ENCODE results near the gene ANGPTL2.

ANGPTL2 gene

DNA sequence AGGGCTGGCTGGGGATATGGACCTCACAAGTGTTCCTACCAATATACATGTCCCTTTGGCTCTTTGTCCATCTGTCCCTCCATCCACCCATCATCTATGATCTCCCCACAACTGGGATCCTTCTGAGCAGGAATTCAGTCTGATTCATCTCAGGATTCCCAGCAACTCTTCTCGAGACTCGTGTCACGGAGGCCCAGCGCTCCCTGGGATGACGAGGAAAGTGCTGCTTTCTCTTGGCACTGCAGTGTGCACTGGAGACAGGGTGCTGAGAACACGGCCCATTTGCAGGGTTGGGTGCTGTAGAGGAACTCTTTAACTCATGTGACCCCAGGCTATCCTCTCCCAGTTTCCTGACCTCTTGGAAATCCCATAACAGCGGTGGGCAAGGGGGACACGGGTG lies 72.9 kb downstream of the ANGPTL2 start:
- Histone ChIP-seq H3K9me3 (ENCODE audit: insufficient read depth, low read depth, low read length) (no peaks in the 10 kb centered on the region), H3K4me3 (ENCODE audit: low read depth, low read length) (no peak overlapping the region), H3K23ac (ENCODE audit: low read length) (no peak overlapping the region), H3K9ac (ENCODE audit: low read length) (no peak overlapping the region), H3K4ac (ENCODE audit: low read depth, low read length) (no peak overlapping the region), H4K12ac (ENCODE audit: low read depth, low read length) (no peak overlapping the region), H2BK5ac (ENCODE audit: low read depth, low read length, poor library complexity) (no peak overlapping the region), H2BK12ac (ENCODE audit: low read length) (no peak overlapping the region), H3K27me3 (ENCODE audit: insufficient read depth, low read length) (no peaks in the 10 kb centered on the region), H3K36me3 (ENCODE audit: control insufficient read depth in 1 of 2, insufficient read depth in 2 of 2, low read length in 2 of 2) (peaks cover 0 to 1% of the 10 kb centered on the region in 2 experiments), H3K4me1 (ENCODE audit: control insufficient read depth in 1 of 2, insufficient read depth in 2 of 2, low read length in 2 of 2) (no peaks in the 10 kb centered on the region), H3K4me2 (ENCODE audit: low read length) (no peak overlapping the region), H3K79me2 (ENCODE audit: control insufficient read depth, insufficient read depth, low read length, poor library complexity) (no peaks in the 10 kb centered on the region), H3K14ac (ENCODE audit: low read length) (no peak overlapping the region), H4K8ac (ENCODE audit: low read depth, low read length) (no peak overlapping the region), H2BK120ac (ENCODE audit: insufficient read depth, low read length, poor library complexity) (no peak overlapping the region), H2AFZ (ENCODE audit: insufficient read depth, low read length, poor library complexity) (no peak overlapping the region), H4K91ac (ENCODE audit: low read depth, low read length) (no peak overlapping the region), H3K27ac (ENCODE audit: low read depth, low read length) (no peak overlapping the region), H2AK5ac (ENCODE audit: low read length) (no peak overlapping the region), H3K79me1 (ENCODE audit: low read length) (no peaks in the 10 kb centered on the region), H3K18ac (ENCODE audit: low read length) (no peak overlapping the region)
- no CpG with 5 or more reads among the region's 8 CpGs for WGBS (ENCODE audit: extremely low coverage, insufficient coverage, insufficient read length)
- no peak for DNase-seq

DNA sequence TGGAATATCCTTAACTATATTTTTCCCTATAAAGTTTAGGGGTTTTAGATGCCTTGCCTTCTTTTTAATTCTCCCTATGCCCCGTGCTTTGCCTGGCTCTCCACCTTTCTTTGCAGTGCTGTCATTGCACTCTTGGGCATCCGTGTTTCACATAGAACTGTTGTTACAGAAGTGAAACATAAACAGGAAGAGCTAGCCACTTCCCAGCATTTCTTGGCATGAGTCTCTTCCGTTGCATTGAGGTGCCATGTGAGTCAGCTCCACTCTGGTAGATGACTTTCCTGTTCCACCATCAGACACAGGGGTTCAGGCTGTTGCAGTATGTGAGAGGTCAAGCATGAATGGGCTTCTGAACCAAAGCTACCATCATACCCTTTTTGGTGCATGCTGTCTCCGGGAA lies 73.4 kb downstream of the ANGPTL2 start:
- peak in 1 of 2 donors; percentile 24 for DNase-seq
- H2BK5ac ChIP-seq (ENCODE audit: low read depth, low read length, poor library complexity) = no peak overlapping the region
- no peak overlapping the region for H3K4me3 ChIP-seq (ENCODE audit: low read depth, low read length)
- no CpG with 5 or more reads among the region's 4 CpGs for WGBS (ENCODE audit: extremely low coverage, insufficient coverage, insufficient read length)
- no peaks in the 10 kb centered on the region for H3K79me2 ChIP-seq (ENCODE audit: control insufficient read depth, insufficient read depth, low read length, poor library complexity)
- H3K27ac ChIP-seq (ENCODE audit: low read depth, low read length) = no peak overlapping the region
- peaks cover 0 to 1% of the 10 kb centered on the region in 2 experiments for H3K36me3 ChIP-seq (ENCODE audit: control insufficient read depth in 1 of 2, insufficient read depth in 2 of 2, low read length in 2 of 2)
- no peaks in the 10 kb centered on the region for H3K27me3 ChIP-seq (ENCODE audit: insufficient read depth, low read length)
- no peak overlapping the region for H3K18ac ChIP-seq (ENCODE audit: low read length)
- no peaks in the 10 kb centered on the region for H3K4me1 ChIP-seq (ENCODE audit: control insufficient read depth in 1 of 2, insufficient read depth in 2 of 2, low read length in 2 of 2)
- no peak overlapping the region for H3K23ac ChIP-seq (ENCODE audit: low read length)
- H3K9me3 ChIP-seq (ENCODE audit: insufficient read depth, low read depth, low read length) = no peaks in the 10 kb centered on the region
- H3K4ac ChIP-seq (ENCODE audit: low read depth, low read length) = no peak overlapping the region
- H2BK12ac ChIP-seq (ENCODE audit: low read length) = no peak overlapping the region
- H3K9ac ChIP-seq (ENCODE audit: low read length) = no peak overlapping the region
- no peak overlapping the region for H2AFZ ChIP-seq (ENCODE audit: insufficient read depth, low read length, poor library complexity)
- H4K91ac ChIP-seq (ENCODE audit: low read depth, low read length) = no peak overlapping the region
- H4K12ac ChIP-seq (ENCODE audit: low read depth, low read length) = no peak overlapping the region
- no peak overlapping the region for H3K4me2 ChIP-seq (ENCODE audit: low read length)
- H2AK5ac ChIP-seq (ENCODE audit: low read length) = no peak overlapping the region
- H2BK120ac ChIP-seq (ENCODE audit: insufficient read depth, low read length, poor library complexity) = no peak overlapping the region
- no peaks in the 10 kb centered on the region for H3K79me1 ChIP-seq (ENCODE audit: low read length)
- no peak overlapping the region for H4K8ac ChIP-seq (ENCODE audit: low read depth, low read length)
- H3K14ac ChIP-seq (ENCODE audit: low read length) = no peak overlapping the region

DNA sequence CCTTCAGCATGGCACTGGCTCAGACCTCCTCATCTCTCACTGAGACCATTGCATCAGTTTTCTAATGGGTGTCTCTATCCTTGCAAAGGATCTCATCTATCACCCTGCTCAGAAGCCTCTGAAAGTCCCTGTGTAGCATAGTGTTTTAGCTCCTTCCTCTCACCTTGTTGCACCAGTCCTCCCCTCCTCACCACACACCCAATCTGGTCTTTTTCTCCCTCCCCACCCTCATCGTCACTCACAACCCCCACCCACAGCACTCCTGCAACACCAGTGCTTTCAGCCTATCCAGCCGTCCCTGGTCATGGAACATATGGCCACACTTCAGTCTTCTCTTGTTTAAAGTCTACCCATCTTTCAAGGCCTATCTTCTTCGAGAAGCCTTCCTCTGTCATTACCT lies 74.5 kb downstream of the ANGPTL2 start:
- WGBS (ENCODE audit: extremely low coverage, insufficient coverage, insufficient read length) = 100% methylated on average over 1 of the region's 3 CpGs
- no peak overlapping the region for H2AFZ ChIP-seq (ENCODE audit: insufficient read depth, low read length, poor library complexity)
- H4K12ac ChIP-seq (ENCODE audit: low read depth, low read length) = no peak overlapping the region
- no peak overlapping the region for H3K4me3 ChIP-seq (ENCODE audit: low read depth, low read length)
- H3K9ac ChIP-seq (ENCODE audit: low read length) = no peak overlapping the region
- H2BK12ac ChIP-seq (ENCODE audit: low read length) = no peak overlapping the region
- H3K23ac ChIP-seq (ENCODE audit: low read length) = no peak overlapping the region
- no peak overlapping the region for H2BK5ac ChIP-seq (ENCODE audit: low read depth, low read length, poor library complexity)
- no peak overlapping the region for H2AK5ac ChIP-seq (ENCODE audit: low read length)
- H4K91ac ChIP-seq (ENCODE audit: low read depth, low read length) = no peak overlapping the region
- H3K14ac ChIP-seq (ENCODE audit: low read length) = no peak overlapping the region
- H3K4ac ChIP-seq (ENCODE audit: low read depth, low read length) = no peak overlapping the region
- no peak overlapping the region for H3K18ac ChIP-seq (ENCODE audit: low read length)
- H3K36me3 ChIP-seq (ENCODE audit: control insufficient read depth in 1 of 2, insufficient read depth in 2 of 2, low read length in 2 of 2) = peaks cover 0 to 1% of the 10 kb centered on the region in 2 experiments
- no peaks in the 10 kb centered on the region for H3K79me2 ChIP-seq (ENCODE audit: control insufficient read depth, insufficient read depth, low read length, poor library complexity)
- no peaks in the 10 kb centered on the region for H3K27me3 ChIP-seq (ENCODE audit: insufficient read depth, low read length)
- no peak overlapping the region for H4K8ac ChIP-seq (ENCODE audit: low read depth, low read length)
- no peaks in the 10 kb centered on the region for H3K9me3 ChIP-seq (ENCODE audit: insufficient read depth, low read depth, low read length)
- no peak overlapping the region for H3K4me2 ChIP-seq (ENCODE audit: low read length)
- H3K4me1 ChIP-seq (ENCODE audit: control insufficient read depth in 1 of 2, insufficient read depth in 2 of 2, low read length in 2 of 2) = no peaks in the 10 kb centered on the region
- H3K79me1 ChIP-seq (ENCODE audit: low read length) = no peaks in the 10 kb centered on the region
- H3K27ac ChIP-seq (ENCODE audit: low read depth, low read length) = no peak overlapping the region
- no peak for DNase-seq
- H2BK120ac ChIP-seq (ENCODE audit: insufficient read depth, low read length, poor library complexity) = no peak overlapping the region

DNA sequence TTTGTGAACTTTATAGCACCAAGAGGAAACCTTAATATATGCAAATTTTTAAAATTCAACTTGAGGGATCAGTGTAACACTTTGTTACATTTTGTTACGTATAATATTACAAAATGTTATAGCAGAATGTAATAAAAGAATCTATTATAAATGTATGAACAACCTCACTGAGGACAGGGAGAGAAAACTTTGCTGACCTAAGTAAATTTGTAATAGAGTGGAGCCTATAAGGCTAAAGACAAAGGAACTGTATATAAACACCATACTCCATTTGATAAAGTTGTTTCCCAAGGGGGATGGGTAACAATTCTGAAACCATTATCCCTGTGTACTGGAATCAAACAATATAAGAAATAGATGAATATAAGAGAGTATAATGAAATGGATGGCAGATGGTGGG lies 77.3 kb downstream of the ANGPTL2 start:
- no peak overlapping the region for H2AK5ac ChIP-seq (ENCODE audit: low read length)
- H3K18ac ChIP-seq (ENCODE audit: low read length) = no peak overlapping the region
- no peak overlapping the region for H3K23ac ChIP-seq (ENCODE audit: low read length)
- H3K27me3 ChIP-seq (ENCODE audit: insufficient read depth, low read length) = no peaks in the 10 kb centered on the region
- no peaks in the 10 kb centered on the region for H3K4me1 ChIP-seq (ENCODE audit: control insufficient read depth in 1 of 2, insufficient read depth in 2 of 2, low read length in 2 of 2)
- H4K91ac ChIP-seq (ENCODE audit: low read depth, low read length) = no peak overlapping the region
- no peak overlapping the region for H2BK12ac ChIP-seq (ENCODE audit: low read length)
- H3K14ac ChIP-seq (ENCODE audit: low read length) = no peak overlapping the region
- H2AFZ ChIP-seq (ENCODE audit: insufficient read depth, low read length, poor library complexity) = no peak overlapping the region
- no peaks in the 10 kb centered on the region for H3K9me3 ChIP-seq (ENCODE audit: insufficient read depth, low read depth, low read length)
- H3K36me3 ChIP-seq (ENCODE audit: control insufficient read depth in 1 of 2, insufficient read depth in 2 of 2, low read length in 2 of 2) = peaks cover 0 to 1% of the 10 kb centered on the region in 2 experiments
- no peak overlapping the region for H3K4me3 ChIP-seq (ENCODE audit: low read depth, low read length)
- no peak for DNase-seq
- no peak overlapping the region for H2BK5ac ChIP-seq (ENCODE audit: low read depth, low read length, poor library complexity)
- no peak overlapping the region for H4K8ac ChIP-seq (ENCODE audit: low read depth, low read length)
- WGBS (ENCODE audit: extremely low coverage, insufficient coverage, insufficient read length) = no CpG with 5 or more reads among the region's 1 CpG
- no peaks in the 10 kb centered on the region for H3K79me1 ChIP-seq (ENCODE audit: low read length)
- H2BK120ac ChIP-seq (ENCODE audit: insufficient read depth, low read length, poor library complexity) = no peak overlapping the region
- H3K27ac ChIP-seq (ENCODE audit: low read depth, low read length) = no peak overlapping the region
- no peak overlapping the region for H3K4me2 ChIP-seq (ENCODE audit: low read length)
- no peaks in the 10 kb centered on the region for H3K79me2 ChIP-seq (ENCODE audit: control insufficient read depth, insufficient read depth, low read length, poor library complexity)
- H3K4ac ChIP-seq (ENCODE audit: low read depth, low read length) = no peak overlapping the region
- H4K12ac ChIP-seq (ENCODE audit: low read depth, low read length) = no peak overlapping the region
- H3K9ac ChIP-seq (ENCODE audit: low read length) = no peak overlapping the region

Measured in trophoblast cell (in vitro differentiated cells and primary cell).